H1 (cell line): ENCODE data around the gene SLC24A3. TPM values are rescaled to one million over a fixed set of nuclear protein-coding genes. Genes with fewer than 3 reads are reported as not detected.

Experiments used
- E2F6 ChIP-seq: IDR thresholded peaks from 2 replicates; pipeline ENCODE4 v1.6.1; 2012; ENCODE audit warnings: inconsistent platforms
- HDAC6 ChIP-seq: IDR thresholded peaks from one replicate; pipeline ENCODE4 v1.7.1; 2012; ENCODE audit warnings: low read depth, mild to moderate bottlenecking, inconsistent platforms, low read length, moderate library complexity
- KDM4A ChIP-seq: IDR thresholded peaks from one replicate; pipeline ENCODE4 v1.7.1; 2012; ENCODE audit warnings: low read depth, mild to moderate bottlenecking, moderate library complexity, low read length, inconsistent platforms; ENCODE audit not compliant: severe bottlenecking
- MAX ChIP-seq: IDR thresholded peaks from 2 replicates; pipeline ENCODE4 v1.6.1; 2012; ENCODE audit warnings: inconsistent platforms
- RAD21 ChIP-seq, 2 experiments: IDR thresholded peaks in 1 of 2; conservative IDR thresholded peaks in 1 of 2; 2 replicates each; pipeline ENCODE4 v1.6.1; 2011; ENCODE audit warnings: low read depth in 2 of 2, low read length in 2 of 2, improper control_type of control experiment in 1 of 2, inconsistent platforms in 1 of 2, mild to moderate bottlenecking in 1 of 2, moderate library complexity in 1 of 2
- RXRA ChIP-seq: IDR thresholded peaks from 2 replicates; pipeline ENCODE4 v1.6.1; 2011; ENCODE audit warnings: low read depth, mild to moderate bottlenecking, low read length, moderate library complexity; ENCODE audit not compliant: insufficient read depth
- polyA plus RNA-seq, 7 experiments: library from polyadenylated mRNA; depleted of rRNA in 3 of 7; stranded (reverse) in 5 of 7; unstranded in 2 of 7; fragments of >200 nt in 5 of 7; fragments of 200-250 nt in 2 of 7; gene quantifications; 1 replicate in 5 of 7; 2 replicates in 1 of 7; 4 replicates in 1 of 7; pipeline versions ENCODE4 v1.2.1 to v1.2.3, GENCODE V29; 2011 to 2013; ENCODE audit warnings: missing spikeins in 2 of 7, mixed read lengths in 2 of 7
- total RNA-seq: library from RNA; stranded (reverse); fragmentation: NEBNext Ultra II Directional; extraction: Animal tissue kit (Norgen Biotek cat#: 25700); gene quantifications from 2 replicates; pipeline ENCODE4 v1.2.1, GENCODE V29; 2021

Gene SLC24A3
- total and polyA plus RNA-seq, 2 of the 8 experiments (the other 6 are each of a cell fraction or from before 2014, with no cell fraction given): 4.5 to 6.3 TPM

GRCh38 chr20:19530006-19530405, 317.6 kb downstream of the SLC24A3 start (continued):
- no peak for TF ChIP-seq KDM4A
- no peak for TF ChIP-seq MAX
- TF ChIP-seq RXRA: no peak
- TF ChIP-seq RAD21 (IDR thresholded peaks at IDR 0.05 in 1 of 2, conservative IDR thresholded peaks at IDR 0.05 in 1 of 2; ENCODE audit: low read depth in 2 of 2, low read length in 2 of 2): no peak
- no peak for TF ChIP-seq HDAC6
- no peak for TF ChIP-seq E2F6
